Measurements from ENCODE around the gene CLDN6.

Gene CLDN6

GRCh38 chr16:2985893-2986355, 32.1 kb downstream of the CLDN6 start:
- no peak for TF ChIP-seq CTCF (IDR thresholded peaks at IDR 0.05)
- H3K4me1 Mint-ChIP-seq: peaks cover 33% of the 10 kb centered on the region
- H3K9me3 Mint-ChIP-seq: no peaks in the 10 kb centered on the region
- H3K27ac Mint-ChIP-seq: no peak overlapping the region
- no peak overlapping the region for H3K4me3 Mint-ChIP-seq
- H3K36me3 Mint-ChIP-seq (ENCODE audit: low read depth): no peaks in the 10 kb centered on the region
- peaks cover 16% of the 10 kb centered on the region for H3K27me3 Mint-ChIP-seq (ENCODE audit: low read depth, poor library complexity)
- no peak for DNase-seq

GRCh38 chr16:2985462-2985861, 32.5 kb downstream of the CLDN6 start:
- Mint-ChIP-seq H3K27me3 (ENCODE audit: low read depth, poor library complexity) (peaks cover 16% of the 10 kb centered on the region), H3K4me3 (no peak overlapping the region), H3K27ac (no peak overlapping the region), H3K9me3 (no peaks in the 10 kb centered on the region), H3K36me3 (ENCODE audit: low read depth) (no peaks in the 10 kb centered on the region), H3K4me1 (peaks cover 36% of the 10 kb centered on the region)
- no peak for DNase-seq
- no peak for TF ChIP-seq CTCF (IDR thresholded peaks at IDR 0.05)

GRCh38 chr16:2983706-2984136, 34.3 kb downstream of the CLDN6 start:
- Mint-ChIP-seq H3K27ac (no peak overlapping the region), H3K4me1 (peaks cover 32% of the 10 kb centered on the region), H3K9me3 (no peaks in the 10 kb centered on the region), H3K4me3 (peak overlapping the region; percentile 42), H3K36me3 (ENCODE audit: low read depth) (no peaks in the 10 kb centered on the region), H3K27me3 (ENCODE audit: low read depth, poor library complexity) (peaks cover 14% of the 10 kb centered on the region)
- peak; percentile 89 for TF ChIP-seq CTCF (IDR thresholded peaks at IDR 0.05)
- DNase-seq: peak; percentile 91

- Mint-ChIP-seq H3K9me3 (no peaks in the 10 kb centered on the region), H3K27me3 (ENCODE audit: low read depth, poor library complexity) (peaks cover 14% of the 10 kb centered on the region), H3K4me3 (peak overlapping the region; percentile 75), H3K27ac (no peak overlapping the region), H3K4me1 (peaks cover 24% of the 10 kb centered on the region), H3K36me3 (ENCODE audit: low read depth) (no peaks in the 10 kb centered on the region)
- DNase-seq: no peak
- TF ChIP-seq CTCF (IDR thresholded peaks at IDR 0.05): no peak
Measured at GRCh38 chr16:2982402-2982801, 35.6 kb downstream of the CLDN6 start.

- no peak for DNase-seq
- H3K27ac Mint-ChIP-seq: peak overlapping the region; percentile 93
- peaks cover 24% of the 10 kb centered on the region for H3K4me1 Mint-ChIP-seq
- H3K36me3 Mint-ChIP-seq (ENCODE audit: low read depth): no peaks in the 10 kb centered on the region
- no peaks in the 10 kb centered on the region for H3K9me3 Mint-ChIP-seq
- peak overlapping the region; percentile 75 for H3K4me3 Mint-ChIP-seq
- no peak for TF ChIP-seq CTCF (IDR thresholded peaks at IDR 0.05)
- peaks cover 16% of the 10 kb centered on the region for H3K27me3 Mint-ChIP-seq (ENCODE audit: low read depth, poor library complexity)
Measured at GRCh38 chr16:2981899-2982250, 36.1 kb downstream of the CLDN6 start.

GRCh38 chr16:2981177-2981898, 36.6 kb downstream of the CLDN6 start:
- H3K27ac Mint-ChIP-seq: peak overlapping the region; percentile 93
- peak overlapping the region; percentile 75 for H3K4me3 Mint-ChIP-seq
- H3K27me3 Mint-ChIP-seq (ENCODE audit: low read depth, poor library complexity): peaks cover 16% of the 10 kb centered on the region
- H3K9me3 Mint-ChIP-seq: no peaks in the 10 kb centered on the region
- H3K4me1 Mint-ChIP-seq: peaks cover 24% of the 10 kb centered on the region
- no peaks in the 10 kb centered on the region for H3K36me3 Mint-ChIP-seq (ENCODE audit: low read depth)
- TF ChIP-seq CTCF (IDR thresholded peaks at IDR 0.05): no peak
- no peak for DNase-seq
